HG02678 (cell line): Measurements from ENCODE around the gene CD59.
"Not testable (repeated sequence)": the region's sequence is repeated elsewhere in the genome, so short reads cannot be mapped to it uniquely, and the experiment has no call there.

ENCODE experiments used
- ATAC-seq: cut with Tn5 transposase; IDR thresholded peaks from one replicate; pipeline ENCODE4 v1.9.1; 2021; ENCODE audit warnings: mild to moderate bottlenecking, moderate library complexity; ENCODE audit not compliant: unreplicated experiment

Gene CD59

GRCh38 chr11:33716243-33716642, 20.0 kb downstream of the CD59 start:
- no peak for ATAC-seq

GRCh38 chr11:33713856-33714398, 22.3 kb downstream of the CD59 start:
- ATAC-seq: no peak

- no peak for ATAC-seq
Observed at GRCh38 chr11:33713151-33713855, 22.9 kb downstream of the CD59 start.

- no peak for ATAC-seq
Observed at GRCh38 chr11:33712436-33712835, 23.8 kb downstream of the CD59 start.

- ATAC-seq: no peak
Observed at GRCh38 chr11:33709466-33709865, 26.8 kb downstream of the CD59 start.

- ATAC-seq: no peak
Observed at GRCh38 chr11:33708985-33709384, 27.2 kb downstream of the CD59 start.

GRCh38 chr11:33707831-33708230, 28.4 kb downstream of the CD59 start:
- not testable (repeated sequence) for ATAC-seq

GRCh38 chr11:33706966-33707365, 29.3 kb downstream of the CD59 start:
- no peak for ATAC-seq

GRCh38 chr11:33706546-33706945, 29.7 kb downstream of the CD59 start:
- no peak for ATAC-seq

- no peak for ATAC-seq
Observed at GRCh38 chr11:33704240-33705002, 31.8 kb downstream of the CD59 start.

GRCh38 chr11:33703788-33704187, 32.4 kb downstream of the CD59 start:
- no peak for ATAC-seq

- no peak for ATAC-seq
Observed at GRCh38 chr11:33703234-33703633, 33.0 kb downstream of the CD59 start.

GRCh38 chr11:33701302-33702230, 34.7 kb downstream of the CD59 start:
- ATAC-seq: no peak

- peak; percentile 92 for ATAC-seq
Observed at GRCh38 chr11:33700502-33701271, 35.5 kb downstream of the CD59 start, which contains the start of gene C11orf91. Gene C11orf91 (minus strand): TSS chr11:33700826. CDS start chr11:33700740, 86 bp downstream.

GRCh38 chr11:33700063-33700501, 36.1 kb downstream of the CD59 start:
- ATAC-seq: no peak

GRCh38 chr11:33699515-33700062, 36.6 kb downstream of the CD59 start:
- no peak for ATAC-seq

- ATAC-seq: no peak
Observed at GRCh38 chr11:33698921-33699320, 37.3 kb downstream of the CD59 start.

GRCh38 chr11:33697997-33698396, 38.2 kb downstream of the CD59 start:
- ATAC-seq: no peak

- no peak for ATAC-seq
Observed at GRCh38 chr11:33696931-33697638, 39.1 kb downstream of the CD59 start.
